ENCODE measurements around the gene AGTRAP. TPM values are rescaled to one million over a fixed set of nuclear protein-coding genes. Genes with fewer than 3 reads are reported as not detected.

AGTRAP gene, protein sequence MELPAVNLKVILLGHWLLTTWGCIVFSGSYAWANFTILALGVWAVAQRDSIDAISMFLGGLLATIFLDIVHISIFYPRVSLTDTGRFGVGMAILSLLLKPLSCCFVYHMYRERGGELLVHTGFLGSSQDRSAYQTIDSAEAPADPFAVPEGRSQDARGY
- total RNA-seq = 10 to 100 TPM; 26.3 to 62.3 (median 40.2) TPM

DNA sequence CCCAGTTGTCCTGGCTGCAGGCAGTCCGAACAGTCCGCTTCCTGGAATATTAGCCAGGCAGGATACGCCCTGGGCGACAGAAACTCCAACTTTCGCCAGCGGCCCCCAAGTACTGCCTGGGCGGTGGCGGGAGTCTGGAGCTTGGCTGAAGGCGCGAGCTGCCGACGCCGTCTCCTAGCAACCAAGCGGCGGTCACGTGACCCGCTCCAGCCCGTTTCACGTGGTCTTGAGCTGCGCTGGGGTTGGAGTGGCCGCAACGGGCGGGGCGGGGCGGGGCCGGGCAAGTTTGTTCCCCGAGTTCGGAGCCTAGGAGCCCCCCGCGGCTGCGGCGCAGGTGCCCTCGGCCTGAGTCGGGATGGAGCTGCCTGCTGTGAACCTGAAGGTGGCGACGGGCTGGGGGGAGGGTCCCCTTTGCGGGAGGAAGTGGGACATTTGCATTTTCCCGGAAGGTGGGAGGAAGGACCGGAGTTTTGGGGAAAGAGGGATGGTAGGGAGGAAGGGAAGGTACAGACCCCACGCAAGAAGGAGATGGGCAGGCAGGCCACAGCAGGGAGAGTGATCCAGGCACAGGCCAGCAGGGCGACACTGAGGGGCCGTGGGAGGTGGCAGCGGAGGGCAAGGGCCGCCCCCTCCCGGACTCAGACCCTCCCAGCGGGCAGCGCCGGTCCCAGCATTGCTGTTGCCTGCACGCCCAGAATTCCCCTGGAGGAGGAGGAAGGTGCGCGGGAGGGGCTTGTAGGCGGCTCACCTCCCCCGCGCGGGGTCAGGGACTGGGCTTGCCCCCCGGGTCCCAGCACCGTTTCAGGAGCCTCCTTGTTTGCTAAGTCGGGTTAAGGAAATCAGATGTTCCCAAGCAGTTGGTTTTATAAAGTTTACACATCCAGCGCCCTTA lies at the start of gene AGTRAP:
AGTRAP (plus strand) TSS at position 283 of the 892 bp plus-strand sequence; CDS start at position 356, 73 bp downstream.
- whole genome bisulfite sequencing, 2 donors = 0 to 1% methylated on average over 49 to 51 of the region's 59 CpGs
- peak; percentile 96 to 100 for DNase-seq (ENCODE audit: low spot score in 2 of 2)
- intact Hi-C loops (cut with DNase I; ENCODE audit: low total_unique reads) = no loop called here
- H3K4me3 ChIP-seq (ENCODE audit: low read depth, poor library complexity, severe bottlenecking) = peak within 1 kb of the TSS; percentile 79
- TF ChIP-seq POLR2A (IDR thresholded peaks at IDR 0.05) = no peak
- TF ChIP-seq, protein P1, sequence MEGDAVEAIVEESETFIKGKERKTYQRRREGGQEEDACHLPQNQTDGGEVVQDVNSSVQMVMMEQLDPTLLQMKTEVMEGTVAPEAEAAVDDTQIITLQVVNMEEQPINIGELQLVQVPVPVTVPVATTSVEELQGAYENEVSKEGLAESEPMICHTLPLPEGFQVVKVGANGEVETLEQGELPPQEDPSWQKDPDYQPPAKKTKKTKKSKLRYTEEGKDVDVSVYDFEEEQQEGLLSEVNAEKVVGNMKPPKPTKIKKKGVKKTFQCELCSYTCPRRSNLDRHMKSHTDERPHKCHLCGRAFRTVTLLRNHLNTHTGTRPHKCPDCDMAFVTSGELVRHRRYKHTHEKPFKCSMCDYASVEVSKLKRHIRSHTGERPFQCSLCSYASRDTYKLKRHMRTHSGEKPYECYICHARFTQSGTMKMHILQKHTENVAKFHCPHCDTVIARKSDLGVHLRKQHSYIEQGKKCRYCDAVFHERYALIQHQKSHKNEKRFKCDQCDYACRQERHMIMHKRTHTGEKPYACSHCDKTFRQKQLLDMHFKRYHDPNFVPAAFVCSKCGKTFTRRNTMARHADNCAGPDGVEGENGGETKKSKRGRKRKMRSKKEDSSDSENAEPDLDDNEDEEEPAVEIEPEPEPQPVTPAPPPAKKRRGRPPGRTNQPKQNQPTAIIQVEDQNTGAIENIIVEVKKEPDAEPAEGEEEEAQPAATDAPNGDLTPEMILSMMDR (IDR thresholded peaks at IDR 0.05) = no peak

DNA sequence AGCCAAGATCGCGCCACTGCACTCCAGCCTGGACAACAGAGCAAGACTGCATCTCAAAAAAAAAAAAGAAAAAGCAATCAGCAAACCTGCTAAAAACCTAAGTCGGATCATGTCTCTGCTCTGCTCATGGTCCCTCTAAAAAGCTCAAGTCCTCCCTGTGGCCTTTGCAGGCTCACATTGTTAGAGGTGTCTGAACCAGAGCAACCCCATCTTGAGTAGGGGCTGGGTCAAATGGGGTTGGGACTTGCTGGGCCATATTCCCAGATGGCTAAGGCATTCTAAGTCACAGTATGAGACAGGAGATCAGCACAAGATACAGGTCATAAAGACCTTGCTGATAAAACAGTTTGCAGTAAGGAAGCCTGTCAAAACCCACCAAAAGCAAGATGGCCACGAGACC lies 47.4 kb upstream of the AGTRAP start:
- TF ChIP-seq, protein P1 (IDR thresholded peaks at IDR 0.05) = no peak
- no peak for TF ChIP-seq POLR2A (IDR thresholded peaks at IDR 0.05)
- no peak overlapping the region for H3K4me3 ChIP-seq (ENCODE audit: low read depth, poor library complexity, severe bottlenecking)
- no peak for DNase-seq (ENCODE audit: low spot score in 2 of 2)
- 90 to 98% methylated on average over 4 of the region's 4 CpGs for WGBS, 2 donors
- intact Hi-C loops (cut with DNase I; ENCODE audit: low total_unique reads) = no loop called here

DNA sequence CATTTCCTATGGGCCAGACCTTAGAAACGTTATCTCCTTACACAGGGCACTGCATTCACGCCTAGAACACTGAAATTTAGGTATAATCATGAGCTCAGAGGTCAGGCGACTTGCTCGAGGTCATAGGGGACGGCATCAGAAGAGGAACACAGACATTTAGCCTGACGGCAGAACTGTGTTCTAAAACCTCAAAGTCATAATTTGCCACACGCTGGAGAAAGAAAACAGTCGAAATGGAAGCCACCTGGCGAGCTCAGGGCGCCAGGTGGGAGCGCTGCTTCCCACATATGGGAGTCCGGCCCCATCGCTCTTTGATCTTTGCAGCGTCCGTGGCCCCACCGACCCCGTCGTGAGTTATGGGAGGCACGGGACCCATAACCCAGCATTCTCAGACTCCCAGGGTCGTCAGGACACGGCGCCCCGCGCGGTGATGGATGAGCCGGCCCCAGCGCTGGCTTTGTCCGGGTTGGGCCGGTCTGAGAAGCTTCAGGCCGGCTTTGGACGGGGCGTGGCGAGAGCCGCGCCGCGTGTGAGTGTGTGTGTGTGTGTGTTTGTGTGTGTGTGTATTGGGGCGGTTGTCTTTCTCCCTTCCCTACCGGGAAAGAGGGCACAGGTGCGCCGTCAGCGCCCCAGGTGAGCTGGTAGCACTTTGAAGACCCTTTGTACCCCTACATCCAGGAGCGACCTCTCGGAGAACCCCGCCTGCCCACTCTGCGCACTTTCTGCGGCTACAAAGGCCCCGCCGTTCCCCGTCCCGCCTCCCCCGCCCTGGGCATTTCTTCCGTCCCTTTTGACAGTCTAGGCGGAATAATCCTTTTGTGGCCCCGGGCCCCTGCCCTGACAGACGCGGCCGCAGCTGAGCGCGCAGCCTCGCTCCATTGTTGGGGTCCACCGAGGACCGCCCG lies 45.3 kb upstream of the AGTRAP start:
- H3K4me3 ChIP-seq (ENCODE audit: low read depth, poor library complexity, severe bottlenecking) = no peak overlapping the region
- intact Hi-C loops (cut with DNase I; ENCODE audit: low total_unique reads) = no loop called here
- no peak for DNase-seq (ENCODE audit: low spot score in 2 of 2)
- 6 to 8% methylated on average over 51 to 55 of the region's 64 CpGs for WGBS, 2 donors
- no peak for TF ChIP-seq POLR2A (IDR thresholded peaks at IDR 0.05)
- TF ChIP-seq, protein P1 (IDR thresholded peaks at IDR 0.05) = no peak

DNA sequence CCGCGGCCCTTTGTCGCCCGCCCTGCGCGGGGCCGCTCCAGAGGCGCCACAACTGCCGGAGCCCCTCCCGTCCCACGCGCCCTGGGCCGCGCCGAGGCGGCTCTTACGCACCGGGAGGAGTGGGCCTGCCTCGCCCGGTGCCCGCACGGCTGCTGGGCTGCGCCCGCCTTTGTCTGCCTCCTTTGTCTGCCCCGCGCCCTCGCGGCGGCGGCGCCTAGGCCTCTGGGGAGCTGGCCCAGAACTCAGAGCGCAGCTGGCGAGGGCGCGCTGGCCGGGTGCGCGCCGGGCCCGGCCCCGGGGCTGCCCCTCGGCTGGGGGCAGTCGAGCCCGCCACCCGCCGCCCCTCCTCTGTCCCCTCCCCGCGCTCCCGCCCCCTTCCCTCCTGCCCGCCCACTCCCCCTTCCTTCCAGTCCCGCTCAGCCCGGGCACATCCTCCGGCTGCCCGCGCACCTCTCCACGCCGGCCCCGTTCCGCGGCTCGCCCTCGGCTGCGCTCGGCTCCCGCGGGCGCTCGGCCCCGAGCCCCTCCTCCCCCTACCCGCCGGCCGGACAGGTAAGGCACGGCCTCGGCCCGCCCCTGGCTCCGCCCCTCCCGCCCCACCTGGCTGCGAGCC lies 44.5 kb upstream of the AGTRAP start, which contains the start of gene DRAXIN:
DRAXIN (plus strand) TSS at position 409 of the 613 bp plus-strand sequence. CDS start 14,549 bp downstream, outside the sequence.
- intact Hi-C loops (cut with DNase I; ENCODE audit: low total_unique reads) = no loop called here
- no peak for TF ChIP-seq POLR2A (IDR thresholded peaks at IDR 0.05)
- TF ChIP-seq, protein P1 (IDR thresholded peaks at IDR 0.05) = no peak
- WGBS, 2 donors = 0% methylated on average over 7 to 29 of the region's 78 CpGs
- DNase-seq (ENCODE audit: low spot score in 2 of 2) = no peak
- no peak within 1 kb of the TSS for H3K4me3 ChIP-seq (ENCODE audit: low read depth, poor library complexity, severe bottlenecking)

Measured in lower leg skin (tissue), 4 donors.